A549 treated with DMSO at 1 μM for 4 hours (cell line): ENCODE results near the gene ASPSCR1. TPM values are rescaled to one million over a fixed set of nuclear protein-coding genes. Genes with fewer than 3 reads are reported as not detected.

Experiments
- total RNA-seq: library from RNA; stranded (reverse); fragments of 200-300 nt; extraction: Qiagen RNA extraction; gene quantifications from 5 replicates; pipeline ENCODE4 v1.2.3, GENCODE V29; 2022; ENCODE audit warnings: low read depth

Gene ASPSCR1
- total RNA-seq = 19.1 to 31.5 TPM (median 27.7 TPM) in 5 replicates

GRCh38 chr17:81977211-81977808 lies at the start of gene ASPSCR1:
Gene ASPSCR1 (plus strand): TSS chr17:81977629. CDS start chr17:81977647, 18 bp downstream.

GRCh38 chr17:81927653-81928543 lies 49.5 kb upstream of the ASPSCR1 start, which contains the start of gene MAFG:
Gene MAFG (minus strand): TSS chr17:81927735. CDS start chr17:81923185, 4,550 bp downstream.

GRCh38 chr17:81947189-81947588 lies 30.2 kb upstream of the ASPSCR1 start, which contains the start of gene MYADML2:
Gene MYADML2 (minus strand): TSS chr17:81947233. CDS start chr17:81941741, 5,492 bp downstream.

GRCh38 chr17:81961087-81961511 lies 16.3 kb upstream of the ASPSCR1 start, which contains the start of gene NOTUM:
Gene NOTUM (minus strand): TSS chr17:81961187. CDS start chr17:81960909, 278 bp downstream.

GRCh38 chr17:82022310-82022980 lies 45.0 kb downstream of the ASPSCR1 start, which contains the start of gene CENPX:
Gene CENPX (minus strand): TSS chr17:82022878. CDS start chr17:82022861, 17 bp downstream.

GRCh38 chr17:82022981-82023446 lies 45.6 kb downstream of the ASPSCR1 start, which contains the start of gene LRRC45:
Gene LRRC45 (plus strand): TSS chr17:82023305. CDS start chr17:82023644, 339 bp downstream.

GRCh38 chr17:82031303-82031884 lies 54.0 kb downstream of the ASPSCR1 start, which contains the start of gene RAC3:
Gene RAC3 (plus strand): TSS chr17:82031678. CDS start chr17:82031762, 84 bp downstream.

GRCh38 chr17:82037092-82037888 lies 59.9 kb downstream of the ASPSCR1 start, which contains the start of gene DCXR:
Gene DCXR (minus strand): TSS chr17:82037697. CDS start chr17:82037682, 15 bp downstream.

GRCh38 chr17:82051776-82052637 lies 74.6 kb downstream of the ASPSCR1 start, which contains the start of the genes GPS1 and RFNG:
Gene GPS1 (plus strand): TSS chr17:82051898. CDS start chr17:82051932, 34 bp downstream.
Gene RFNG (minus strand): TSS chr17:82051811. CDS start chr17:82051766, 45 bp downstream.

GRCh38 chr17:82065638-82066303 lies 88.3 kb downstream of the ASPSCR1 start, which contains the start of gene DUS1L:
Gene DUS1L (minus strand): TSS chr17:82065804. CDS start chr17:82065059, 745 bp downstream.

Other genes with a start within 250 kb of the ASPSCR1 start
- gene GCGR, start 173.5 kb upstream of the ASPSCR1 start, total RNA-seq = 0.26 to 0.56 TPM (median 0.38 TPM) in 5 replicates
- gene MCRIP1, start 144.3 kb upstream of the ASPSCR1 start, total RNA-seq = 87.6 to 104 TPM (median 95.6 TPM) in 5 replicates
- 0.22 TPM in 1 of 5 replicates, not detected in the others for gene PPP1R27, start 142.6 kb upstream of the ASPSCR1 start, total RNA-seq
- 652 to 813 TPM (median 701 TPM) in 5 replicates for gene P4HB, start 117.1 kb upstream of the ASPSCR1 start, total RNA-seq
- 502 to 666 TPM (median 606 TPM) in 5 replicates for gene ARHGDIA, start 106.3 kb upstream of the ASPSCR1 start, total RNA-seq
- 170 to 259 TPM (median 230 TPM) in 5 replicates for gene ALYREF, start 86.0 kb upstream of the ASPSCR1 start, total RNA-seq
- 205 to 282 TPM (median 254 TPM) in 5 replicates for gene ANAPC11, start 85.9 kb upstream of the ASPSCR1 start, total RNA-seq
- 0.34 to 0.62 TPM (median 0.56 TPM) in 5 replicates for gene NPB, start 75.4 kb upstream of the ASPSCR1 start, total RNA-seq
- 14.0 to 16.6 TPM (median 15.6 TPM) in 5 replicates for gene PCYT2, start 66.2 kb upstream of the ASPSCR1 start, total RNA-seq
- gene SIRT7, start 59.5 kb upstream of the ASPSCR1 start, total RNA-seq = 34.9 to 52.3 TPM (median 41.3 TPM) in 5 replicates
- 40.9 to 49.9 TPM (median 42.9 TPM) in 5 replicates for gene MAFG, start 49.9 kb upstream of the ASPSCR1 start, total RNA-seq
- 72.2 to 97.2 TPM (median 89.1 TPM) in 5 replicates for gene PYCR1, start 40.3 kb upstream of the ASPSCR1 start, total RNA-seq
- not detected in 5 replicates for gene MYADML2, start 30.4 kb upstream of the ASPSCR1 start, total RNA-seq
- gene NOTUM, start 16.4 kb upstream of the ASPSCR1 start, total RNA-seq = 0.26 to 0.59 TPM (median 0.34 TPM) in 5 replicates
- gene CENPX, start 45.2 kb downstream of the ASPSCR1 start, total RNA-seq = 156 to 199 TPM (median 185 TPM) in 5 replicates
- 7.7 to 18.4 TPM (median 14.2 TPM) in 5 replicates for gene LRRC45, start 45.7 kb downstream of the ASPSCR1 start, total RNA-seq
- gene RAC3, start 54.0 kb downstream of the ASPSCR1 start, total RNA-seq = 23.0 to 39.7 TPM (median 30.7 TPM) in 5 replicates
- gene DCXR, start 60.1 kb downstream of the ASPSCR1 start, total RNA-seq = 71.7 to 103 TPM (median 92.2 TPM) in 5 replicates
- 18.6 to 24.2 TPM (median 23.3 TPM) in 5 replicates for gene RFNG, start 74.2 kb downstream of the ASPSCR1 start, total RNA-seq
- gene GPS1, start 74.3 kb downstream of the ASPSCR1 start, total RNA-seq = 117 to 153 TPM (median 134 TPM) in 5 replicates
- 78.0 to 146 TPM (median 137 TPM) in 5 replicates for gene DUS1L, start 88.2 kb downstream of the ASPSCR1 start, total RNA-seq
- 117 to 149 TPM (median 134 TPM) in 5 replicates for gene FASN, start 120.6 kb downstream of the ASPSCR1 start, total RNA-seq
- gene CCDC57, start 235.2 kb downstream of the ASPSCR1 start, total RNA-seq = 20.0 to 27.7 TPM (median 22.9 TPM) in 5 replicates